GM18502 (cell line): ENCODE results near the gene THOP1.
A peak's percentile ranks its signal among the peaks of the same experiment; 100 is the strongest.
"Not testable (repeated sequence)": the region's sequence is repeated elsewhere in the genome, so short reads cannot be mapped to it uniquely, and the experiment has no call there.

ENCODE experiments used
- ATAC-seq: cut with Tn5 transposase; IDR thresholded peaks from one replicate; pipeline ENCODE4 v1.9.1; 2021; ENCODE audit warnings: mild to moderate bottlenecking; ENCODE audit not compliant: unreplicated experiment, poor library complexity

THOP1 gene

GRCh38 chr19:2813235-2814160 is 28.2 kb downstream of the THOP1 start:
- no peak for ATAC-seq

- no peak for ATAC-seq
These were observed 29.1 kb downstream of the THOP1 start for GRCh38 chr19:2814426-2814825.

DNA sequence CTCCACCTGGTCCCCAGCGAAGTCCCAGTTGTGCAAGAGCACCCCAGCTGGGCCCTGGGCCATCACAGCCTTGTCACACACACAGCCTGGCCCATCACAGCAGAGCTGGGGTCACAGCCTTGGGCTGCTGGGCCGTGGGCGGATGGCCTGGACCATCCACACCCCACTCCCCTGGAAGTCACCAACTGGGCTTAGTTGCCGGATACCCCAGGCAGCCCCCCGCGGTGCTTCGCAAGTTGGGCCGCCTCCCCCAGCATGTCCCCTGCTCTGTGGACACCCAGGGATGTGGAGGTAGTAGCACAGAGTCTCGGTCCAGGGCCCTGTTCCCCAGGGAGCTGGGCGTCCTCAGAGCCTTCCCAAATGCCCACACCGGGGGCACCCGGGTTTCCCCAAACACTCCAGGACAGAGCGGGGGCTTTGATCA is 29.9 kb downstream of the THOP1 start:
- ATAC-seq, result no peak

DNA sequence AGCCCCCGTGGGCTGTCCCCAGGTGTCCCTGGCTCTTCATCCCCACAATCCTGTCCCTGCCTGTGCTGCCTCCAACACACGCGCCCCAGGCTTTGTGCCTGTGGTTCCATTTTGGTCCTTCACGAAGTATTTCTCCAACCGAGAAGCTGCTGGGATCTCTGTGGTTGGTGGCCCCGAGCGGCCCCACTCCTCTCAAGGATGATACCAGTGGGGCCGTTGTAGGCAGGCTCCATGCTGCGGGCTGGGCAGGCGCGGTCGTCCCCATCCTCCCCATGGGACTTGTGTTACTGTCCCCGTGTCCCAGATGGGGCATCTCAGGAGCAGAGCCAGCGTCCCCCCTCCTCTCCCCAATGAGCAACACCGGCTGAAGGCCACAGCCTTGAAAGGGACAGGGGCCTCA is 30.6 kb downstream of the THOP1 start:
- ATAC-seq, result no peak

- ATAC-seq, result no peak
These were observed 31.3 kb downstream of the THOP1 start for GRCh38 chr19:2816641-2817040.

DNA sequence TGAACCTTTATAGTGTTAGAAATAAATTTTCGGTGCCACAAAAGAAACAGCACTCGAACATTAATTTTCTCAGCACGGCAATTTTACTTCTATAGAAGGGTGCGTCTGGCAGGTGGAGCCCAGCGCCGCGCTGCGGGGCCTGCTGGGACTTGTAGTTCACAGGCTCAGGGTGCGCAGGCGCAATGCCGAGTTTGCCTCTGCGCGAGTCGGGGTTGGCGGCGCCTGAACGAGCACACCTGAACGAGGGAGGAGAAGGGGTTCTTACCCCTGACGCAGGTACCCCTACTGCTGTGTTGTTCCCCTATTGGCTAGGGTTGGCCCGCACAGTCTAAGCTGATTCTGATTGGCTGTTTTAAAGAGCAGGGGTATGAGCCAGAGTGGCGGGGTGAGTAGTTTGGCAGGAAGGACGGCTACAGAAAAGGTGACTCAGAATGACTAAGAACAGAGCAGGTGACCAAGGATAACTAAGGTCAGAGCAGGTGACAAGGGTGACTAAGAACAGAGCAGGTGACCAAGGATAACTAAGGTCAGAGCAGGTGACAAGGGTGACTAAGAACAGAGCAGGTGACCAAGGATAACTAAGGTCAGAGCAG is 32.0 kb downstream of the THOP1 start:
- ATAC-seq, result not testable (repeated sequence)

DNA sequence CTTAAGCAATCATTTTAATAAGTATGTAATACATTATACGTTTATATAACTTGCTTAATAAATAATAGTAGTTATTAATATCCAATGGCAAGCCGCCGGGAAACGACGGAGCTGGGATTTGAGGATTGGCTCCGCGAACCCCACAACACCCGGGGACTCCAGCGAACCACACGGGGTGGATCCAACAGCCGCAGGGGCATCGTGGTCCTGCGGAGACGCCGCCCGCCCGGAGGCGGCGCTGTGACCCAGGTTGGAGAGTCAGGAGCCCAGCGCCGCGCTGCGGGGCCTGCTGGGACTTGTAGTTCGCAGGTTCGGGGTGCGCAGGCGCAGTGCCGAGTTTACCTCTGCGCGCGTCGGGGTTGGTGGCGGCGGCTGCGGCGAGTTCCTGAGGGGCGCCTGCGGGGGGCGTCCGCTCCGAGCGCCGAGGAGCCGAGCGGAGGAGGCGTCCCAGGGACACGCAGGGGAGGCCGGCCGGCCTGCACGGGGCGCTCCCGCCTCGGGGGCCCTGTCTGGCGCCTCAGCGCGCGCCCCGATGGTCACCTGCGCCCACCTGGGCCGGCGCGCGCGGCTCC is 34.3 kb downstream of the THOP1 start, which contains the start of gene ZNF554:
Gene ZNF554 (plus strand): TSS at position 329 of the 572 bp plus-strand sequence. CDS start 204 bp downstream, at position 533.
- ATAC-seq, result peak; percentile 87

DNA sequence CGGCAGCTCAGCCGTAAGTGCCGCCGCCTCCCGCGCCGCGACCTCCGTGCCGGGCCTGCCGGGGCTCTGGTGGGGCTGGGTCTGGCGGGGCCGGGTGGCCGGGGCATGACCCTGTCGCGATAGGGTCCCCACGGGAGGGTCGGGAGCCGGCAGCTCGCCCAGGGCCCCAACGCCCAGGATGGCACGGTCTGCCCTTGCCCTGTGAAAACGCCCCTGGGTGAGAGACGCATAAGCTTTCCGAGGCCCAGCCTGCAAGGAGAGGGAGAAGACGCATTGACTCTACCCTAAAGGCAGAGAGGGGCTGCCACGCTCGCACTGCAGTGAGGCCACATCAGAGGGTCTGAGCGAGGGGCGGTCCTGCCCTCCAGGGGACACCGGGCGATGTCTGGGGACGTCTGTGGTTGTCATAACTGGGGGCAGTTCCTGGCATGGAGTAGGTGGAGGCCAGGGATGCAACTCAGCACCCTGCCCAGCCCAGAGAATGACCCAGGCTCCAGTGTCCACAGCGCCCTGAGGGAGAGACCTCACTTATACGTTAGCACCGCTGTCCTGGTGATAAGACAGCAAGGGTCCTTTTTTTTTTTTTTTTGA is 34.9 kb downstream of the THOP1 start:
- ATAC-seq, result peak; percentile 31

DNA sequence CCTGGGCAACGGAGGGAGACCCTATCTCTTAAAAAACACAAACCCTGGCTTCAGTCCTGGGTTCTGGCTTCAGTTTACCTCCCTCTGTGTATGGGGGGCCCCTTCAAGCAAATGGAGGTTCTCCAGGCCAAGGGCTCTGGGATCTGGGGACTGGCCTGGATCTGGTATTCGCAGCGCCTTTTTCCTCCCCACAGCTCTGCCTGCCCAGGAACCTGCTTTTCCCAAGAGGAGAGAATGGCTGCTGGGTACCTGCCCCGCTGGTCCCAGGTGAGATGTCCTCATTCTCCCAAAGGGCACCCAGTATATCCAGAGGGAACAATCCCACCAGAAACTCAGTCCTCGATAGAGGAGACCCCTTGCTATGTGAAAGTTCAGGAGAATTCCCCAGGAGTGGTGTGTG is 37.5 kb downstream of the THOP1 start:
- ATAC-seq, result no peak

GRCh38 chr19:2823646-2824045 is 38.3 kb downstream of the THOP1 start:
- no peak for ATAC-seq

DNA sequence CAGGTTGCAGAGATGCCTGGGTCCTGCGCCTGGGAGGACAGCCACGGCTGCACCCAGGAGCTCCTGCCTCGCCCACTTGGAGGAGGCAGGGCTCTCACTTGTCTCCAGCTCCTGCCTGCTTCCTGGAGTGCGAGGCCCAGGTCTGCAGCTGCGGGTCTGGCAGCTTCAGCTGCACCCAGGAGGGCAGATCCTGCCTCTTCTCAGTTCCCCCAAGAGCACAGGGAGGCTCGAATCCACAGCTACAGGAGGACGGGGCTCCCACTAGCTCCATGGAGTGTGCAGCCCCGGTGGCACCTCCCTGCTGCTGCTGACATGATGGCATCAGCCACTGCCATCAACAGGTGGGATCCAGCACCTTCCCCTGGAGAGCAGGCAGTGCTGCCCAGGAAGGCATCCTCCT is 38.8 kb downstream of the THOP1 start:
- no peak for ATAC-seq

DNA sequence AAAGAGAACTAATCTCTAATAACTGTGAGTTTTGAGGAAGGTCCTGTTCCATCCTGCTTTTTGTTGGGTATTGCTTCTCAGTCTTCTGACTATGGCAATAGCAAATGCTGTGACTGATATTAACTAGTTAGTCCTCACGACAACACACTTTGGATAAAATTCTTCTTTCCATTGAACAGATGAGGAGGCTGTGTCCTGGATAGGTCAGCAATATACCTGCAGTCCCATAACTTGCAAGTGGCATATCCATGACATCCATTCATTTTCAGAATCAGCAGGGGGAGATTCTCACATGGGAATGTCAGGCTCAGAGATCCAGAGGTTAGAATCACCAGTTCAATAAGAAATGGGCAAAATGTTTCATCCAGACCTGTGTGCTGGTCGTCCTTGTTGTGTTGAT is 41.7 kb downstream of the THOP1 start:
- ATAC-seq, result no peak

DNA sequence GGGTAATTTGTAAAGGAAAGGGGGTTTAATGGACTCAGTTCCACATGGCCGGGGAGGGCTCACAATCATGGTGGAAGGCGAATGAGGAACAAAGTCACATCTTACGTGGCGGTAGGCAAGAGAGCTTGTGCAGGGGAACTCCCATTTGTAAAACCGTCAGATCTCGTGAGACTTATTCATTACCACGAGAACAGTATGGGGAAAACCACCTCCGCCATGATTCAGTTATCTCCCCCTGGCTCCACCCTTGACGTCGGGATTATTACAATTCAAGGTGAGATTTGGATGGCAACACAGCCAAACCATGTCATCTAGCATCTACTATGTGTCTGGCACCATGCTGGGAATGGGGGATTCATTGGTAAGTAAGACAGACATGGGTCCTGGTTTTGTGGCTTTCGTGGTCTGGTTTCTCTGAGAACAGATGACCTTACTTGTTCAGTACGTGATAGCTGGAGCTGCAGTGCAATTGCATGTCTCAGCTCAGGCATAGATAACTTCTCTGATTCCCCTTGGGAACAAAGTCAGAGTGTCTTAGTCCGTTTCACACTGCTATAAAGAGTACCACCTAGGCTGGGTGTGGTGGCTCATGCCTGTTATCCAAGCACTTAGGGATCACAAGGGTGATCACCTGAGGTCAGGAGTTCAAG is 42.7 kb downstream of the THOP1 start:
- ATAC-seq, result no peak

DNA sequence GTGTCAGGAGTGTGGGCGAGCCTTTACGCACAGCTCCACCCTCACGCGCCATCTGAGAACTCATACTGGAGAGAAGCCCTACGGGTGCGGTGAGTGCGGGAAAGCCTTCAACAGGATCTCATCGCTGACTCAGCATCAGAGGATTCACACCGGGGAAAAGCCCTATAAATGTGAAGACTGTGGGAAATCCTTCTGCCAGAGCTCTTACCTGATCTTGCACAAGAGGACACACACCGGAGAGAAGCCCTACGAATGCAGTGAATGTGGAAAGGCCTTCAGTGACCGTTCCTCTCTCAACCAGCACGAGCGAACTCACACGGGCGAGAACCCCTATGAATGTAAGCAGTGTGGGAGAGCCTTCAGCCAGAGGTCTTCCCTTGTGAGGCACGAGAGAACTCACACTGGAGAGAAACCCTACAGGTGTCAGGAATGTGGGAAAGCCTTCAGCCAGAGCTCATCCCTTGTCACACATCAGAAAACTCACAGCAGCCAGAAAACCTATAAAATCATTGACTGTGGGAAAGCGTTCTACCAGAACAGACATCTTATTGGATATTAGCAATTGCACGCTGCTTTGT is 49.1 kb downstream of the THOP1 start:
- no peak for ATAC-seq

DNA sequence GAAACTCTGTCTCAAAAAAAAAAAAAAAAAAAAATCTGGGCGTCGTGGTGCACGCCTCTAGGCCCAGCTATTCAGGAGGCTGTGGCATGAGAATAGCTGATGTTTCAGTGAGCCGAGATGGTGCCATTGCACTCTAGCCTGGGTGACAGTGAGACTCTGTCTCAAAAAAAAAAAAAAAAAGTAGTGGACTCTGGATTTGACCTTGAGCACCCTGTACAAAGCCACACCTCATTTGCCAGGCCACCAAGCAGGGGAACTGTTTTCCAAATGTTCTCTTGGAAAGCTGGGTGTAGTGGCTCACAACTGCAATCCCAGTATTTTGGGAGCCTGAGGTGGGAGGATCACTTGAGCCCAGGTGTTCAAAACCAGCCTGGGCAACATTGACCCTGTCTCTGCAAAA is 52.1 kb downstream of the THOP1 start:
- ATAC-seq, result no peak

- peak; percentile 94 for ATAC-seq
These were observed 55.8 kb downstream of the THOP1 start, which contains the start of gene ZNF555 for GRCh38 chr19:2840794-2841791. Gene ZNF555 (plus strand): TSS chr19:2841475. CDS start chr19:2841573, 98 bp downstream.

- peak; percentile 27 for ATAC-seq
These were observed 56.7 kb downstream of the THOP1 start for GRCh38 chr19:2841855-2842574.

DNA sequence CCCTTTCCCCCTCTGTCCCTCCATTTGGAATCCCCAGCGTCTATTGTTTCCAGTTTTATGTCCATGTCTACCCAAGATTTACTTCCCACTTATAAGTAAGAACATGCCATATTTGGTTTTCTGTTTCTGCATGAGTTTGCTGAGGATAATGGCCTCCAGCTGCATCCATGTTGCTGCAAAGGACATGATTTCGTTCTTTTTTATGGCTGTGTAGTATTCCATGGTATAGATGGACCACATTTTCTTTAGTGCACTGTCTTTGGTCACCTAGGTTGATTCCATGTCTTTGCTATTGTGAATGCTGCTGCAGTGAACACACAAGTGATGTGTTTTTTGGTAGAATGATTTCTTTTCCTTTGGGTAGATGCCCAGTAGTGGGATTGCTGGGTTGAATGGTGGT is 59.8 kb downstream of the THOP1 start:
- no peak for ATAC-seq
